GM12878 (cell line): ENCODE results near the gene CDR2L. TPM values are rescaled to one million over a fixed set of nuclear protein-coding genes. Genes with fewer than 3 reads are reported as not detected.
A peak's percentile ranks its signal among the peaks of the same experiment; 100 is the strongest.

Experiments
- ATF2 ChIP-seq: IDR thresholded peaks from 2 replicates; pipeline ENCODE4 v1.6.1; 2012; ENCODE audit warnings: low read length, inconsistent platforms
- BACH1 ChIP-seq: fragments of 450-650 bp; IDR thresholded peaks from 2 replicates; pipeline ENCODE4 v1.6.1; 2017; ENCODE audit warnings: mild to moderate bottlenecking, borderline replicate concordance
- CEBPB ChIP-seq, 2 experiments: fragments of 150-350 bp in 1 of 2; IDR thresholded peaks; 2 replicates each; pipeline ENCODE4 v1.6.1; 2012 to 2014; ENCODE audit warnings: low read depth in 2 of 2, low read length in 2 of 2, borderline replicate concordance in 1 of 2, inconsistent platforms in 1 of 2
- DPF2 ChIP-seq: fragments of 450-650 bp; IDR thresholded peaks from 2 replicates; pipeline ENCODE4 v1.6.1; 2017; ENCODE audit warnings: mild to moderate bottlenecking
- KAT2A ChIP-seq: conservative IDR thresholded peaks from 2 replicates; pipeline ENCODE4 v1.6.1; 2011; ENCODE audit warnings: low read depth, low read length; ENCODE audit not compliant: control insufficient read depth
- MEF2A ChIP-seq: IDR thresholded peaks from 2 replicates; pipeline ENCODE4 v1.6.1; 2011; ENCODE audit warnings: low read depth, mild to moderate bottlenecking, low read length, moderate library complexity; ENCODE audit not compliant: insufficient read depth
- NR2C2 ChIP-seq: IDR thresholded peaks from 2 replicates; pipeline ENCODE4 v1.6.1; 2011; ENCODE audit warnings: borderline replicate concordance, low read depth; ENCODE audit not compliant: control insufficient read depth, insufficient read length
- NR2F1 ChIP-seq: fragments of 450-650 bp; conservative IDR thresholded peaks from 2 replicates; pipeline ENCODE4 v1.6.1; 2017; ENCODE audit warnings: mild to moderate bottlenecking
- RBBP5 ChIP-seq: fragments of 200-600 bp; sonication (generic); conservative IDR thresholded peaks from 2 replicates; pipeline ENCODE4 v1.6.1; 2016
- RELB ChIP-seq: fragments of 450-650 bp; IDR thresholded peaks from 2 replicates; pipeline ENCODE4 v1.6.1; 2017; ENCODE audit warnings: low read depth, mild to moderate bottlenecking, moderate library complexity
- SIN3A ChIP-seq: IDR thresholded peaks from 2 replicates; pipeline ENCODE4 v1.6.1; 2012; ENCODE audit warnings: low read depth, low read length, improper control_type of control experiment
- SKIL ChIP-seq: fragments of 450-650 bp; IDR thresholded peaks from 2 replicates; pipeline ENCODE4 v1.6.1; 2017; ENCODE audit warnings: mild to moderate bottlenecking, low read depth, inconsistent platforms; ENCODE audit not compliant: poor library complexity, severe bottlenecking
- STAT1 ChIP-seq: fragments of 450-650 bp; conservative IDR thresholded peaks from 2 replicates; pipeline ENCODE4 v1.6.1; 2014; ENCODE audit warnings: antibody characterized with exemption, mild to moderate bottlenecking
- STAT3 ChIP-seq: IDR thresholded peaks from 2 replicates; pipeline ENCODE4 v1.6.1; 2011; ENCODE audit warnings: low read depth, low read length, improper control_type of control experiment
- TARDBP ChIP-seq: IDR thresholded peaks from 2 replicates; pipeline ENCODE4 v1.6.1; 2016; ENCODE audit warnings: borderline replicate concordance
- polyA plus RNA-seq, 11 experiments: library from polyadenylated mRNA; depleted of rRNA in 4 of 11; unstranded in 6 of 11; stranded (reverse) in 5 of 11; fragments of >200 nt; fragmentation: Nextera tagmentation in 4 of 11; fragmentation: Illumina TruSeq in 1 of 11; extraction: Ambion mirVana in 4 of 11; extraction: Trizol in 1 of 11; gene quantifications; 1 replicate in 1 of 11; 2 replicates in 10 of 11; pipeline versions ENCODE4 v1.2.1 to v1.2.3, GENCODE V29; 2011 to 2016; ENCODE audit warnings: inconsistent platforms in 2 of 11, missing spikeins in 2 of 11, low read depth in 1 of 11
- total RNA-seq, 4 experiments: library from RNA; depleted of rRNA in 3 of 4; stranded (reverse); fragments of >200 nt in 3 of 4; fragmentation: Illumina TruSeq in 1 of 4; extraction: Trizol in 1 of 4; gene quantifications; 2 replicates each; pipeline versions ENCODE4 v1.2.1 to v1.2.3, GENCODE V29; 2013 to 2021

CDR2L gene
- total and polyA plus RNA-seq, 10 of the 15 experiments (the other 5 are each of a cell fraction or from before 2014, with no cell fraction given), result 0.03 to 0.18 (median 0.04) TPM; not detected in 6

GRCh38 chr17:74960570-74961342, 26.7 kb upstream of the CDR2L start (continued):
- no peak for TF ChIP-seq RELB
- TF ChIP-seq MEF2A, result no peak
- TF ChIP-seq ATF2, result no peak
- no peak for TF ChIP-seq KAT2A
- TF ChIP-seq CEBPB (IDR thresholded peaks at IDR 0.05; ENCODE audit: borderline replicate concordance in 1 of 2, low read depth in 2 of 2, low read length in 2 of 2), result no peak
- TF ChIP-seq SKIL, result no peak
- TF ChIP-seq TARDBP, result no peak
- no peak for TF ChIP-seq STAT1
- TF ChIP-seq STAT3, result no peak
- TF ChIP-seq BACH1, result no peak
- TF ChIP-seq SIN3A, result peak; percentile 62
- no peak for TF ChIP-seq NR2F1
- TF ChIP-seq RBBP5, result no peak
- TF ChIP-seq NR2C2, result no peak
- no peak for TF ChIP-seq DPF2
- TF ChIP-seq, all 136 proteins: peak for 16
